ENCODE results near the gene SLC12A8. TPM values are rescaled to one million over a fixed set of nuclear protein-coding genes. Genes with fewer than 3 reads are reported as not detected.

SLC12A8 gene
- total RNA-seq, 2 experiments from 2014 or later, result 0.26 to 0.39 TPM

GRCh38 chr3:125050488-125051090 is 162.0 kb downstream of the SLC12A8 start:
- Mint-ChIP-seq H3K4me3 (no peak overlapping the region), H3K27me3 (peaks cover 2% of the 10 kb centered on the region), H3K36me3 (ENCODE audit: low read depth) (peaks cover 11% of the 10 kb centered on the region), H3K4me1 (peaks cover 46% of the 10 kb centered on the region), H3K9me3 (ENCODE audit: low read depth) (no peaks in the 10 kb centered on the region), H3K27ac (no peak overlapping the region)
- POLR2A ChIA-PET, result no interaction called here
- CTCF ChIA-PET, result interaction anchor here (0.7 kb wide), 1 partner anchor 34 kb away, joined by 3 read pairs; no protein-coding TSS in a partner anchor
- intact Hi-C loops (cut with DNase I, micrococcal nuclease), result loop anchor here (5.0 to 10.0 kb wide), 7 partner anchors 57 to 1846 kb away; partner anchors contain the start of genes HACD2 (in 1 of the 2), SEC22A (in 1 of the 2), SNX4 (in 1 of the 2) and UMPS (in 1 of the 2)
- ATAC-seq, result no peak
- no peak for DNase-seq

GRCh38 chr3:125048282-125048681 is 164.3 kb downstream of the SLC12A8 start:
- Mint-ChIP-seq H3K27me3 (peaks cover 2% of the 10 kb centered on the region), H3K27ac (no peak overlapping the region), H3K4me3 (no peak overlapping the region), H3K4me1 (peaks cover 30% of the 10 kb centered on the region), H3K36me3 (ENCODE audit: low read depth) (peaks cover 8% of the 10 kb centered on the region), H3K9me3 (ENCODE audit: low read depth) (no peaks in the 10 kb centered on the region)
- ATAC-seq, result no peak
- DNase-seq, result no peak
- ChIA-PET POLR2A (no interaction called here), CTCF (no interaction called here)
- intact Hi-C loops (cut with DNase I, micrococcal nuclease), result no loop called here

- ChIA-PET CTCF (interaction anchor here (1.2 kb wide), 1 partner anchor 8 kb away, joined by 3 read pairs; no protein-coding TSS in a partner anchor), POLR2A (no interaction called here)
- Mint-ChIP-seq H3K27ac (no peak overlapping the region), H3K36me3 (ENCODE audit: low read depth) (peaks cover 8% of the 10 kb centered on the region), H3K27me3 (peaks cover 2% of the 10 kb centered on the region), H3K4me3 (no peak overlapping the region), H3K9me3 (ENCODE audit: low read depth) (no peaks in the 10 kb centered on the region), H3K4me1 (peaks cover 12% of the 10 kb centered on the region)
- DNase-seq (no peak), ATAC-seq (no peak)
- intact Hi-C loops (cut with DNase I, micrococcal nuclease), result no loop called here
These were observed 166.6 kb downstream of the SLC12A8 start for GRCh38 chr3:125045965-125046364.

- intact Hi-C loops (cut with DNase I, micrococcal nuclease), result no loop called here
- ChIA-PET CTCF (interaction anchor here (1.2 kb wide), 1 partner anchor 9 kb away, joined by 3 read pairs; no protein-coding TSS in a partner anchor), POLR2A (interaction anchor here (0.6 kb wide), 1 partner anchor 12 kb away, joined by 3 read pairs; no protein-coding TSS in a partner anchor)
- H3K27me3 Mint-ChIP-seq, result no peaks in the 10 kb centered on the region
- H3K4me3 Mint-ChIP-seq, result no peak overlapping the region
- peaks cover 2% of the 10 kb centered on the region for H3K36me3 Mint-ChIP-seq (ENCODE audit: low read depth)
- DNase-seq (no peak), ATAC-seq (no peak)
- H3K9me3 Mint-ChIP-seq (ENCODE audit: low read depth), result no peaks in the 10 kb centered on the region
- no peak overlapping the region for H3K27ac Mint-ChIP-seq
- peaks cover 5% of the 10 kb centered on the region for H3K4me1 Mint-ChIP-seq
These were observed 167.4 kb downstream of the SLC12A8 start for GRCh38 chr3:125045194-125045593.

- ChIA-PET POLR2A (no interaction called here), CTCF (no interaction called here)
- no peaks in the 10 kb centered on the region for H3K27me3 Mint-ChIP-seq
- intact Hi-C loops (cut with DNase I, micrococcal nuclease), result no loop called here
- ATAC-seq (no peak), DNase-seq (no peak)
- no peak overlapping the region for H3K4me3 Mint-ChIP-seq
- no peak overlapping the region for H3K27ac Mint-ChIP-seq
- H3K4me1 Mint-ChIP-seq, result peaks cover 6% of the 10 kb centered on the region
- H3K9me3 Mint-ChIP-seq (ENCODE audit: low read depth), result no peaks in the 10 kb centered on the region
- peaks cover 2% of the 10 kb centered on the region for H3K36me3 Mint-ChIP-seq (ENCODE audit: low read depth)
These were observed 168.9 kb downstream of the SLC12A8 start for GRCh38 chr3:125043599-125044151.

GRCh38 chr3:125042725-125043406 is 169.7 kb downstream of the SLC12A8 start:
- no peak for DNase-seq
- no peak for ATAC-seq
- intact Hi-C loops (cut with DNase I, micrococcal nuclease), result no loop called here
- Mint-ChIP-seq H3K27me3 (no peaks in the 10 kb centered on the region), H3K4me3 (no peak overlapping the region), H3K9me3 (ENCODE audit: low read depth) (no peaks in the 10 kb centered on the region), H3K27ac (no peak overlapping the region), H3K4me1 (peaks cover 6% of the 10 kb centered on the region), H3K36me3 (ENCODE audit: low read depth) (no peaks in the 10 kb centered on the region)
- CTCF ChIA-PET, result no interaction called here
- POLR2A ChIA-PET, result no interaction called here

- ChIA-PET POLR2A (no interaction called here), CTCF (interaction anchor here (0.6 to 1.3 kb wide), 2 partner anchors 13 to 954 kb away, joined by 3 read pairs; no protein-coding TSS in a partner anchor)
- Mint-ChIP-seq H3K4me3 (no peak overlapping the region), H3K27ac (no peak overlapping the region), H3K36me3 (ENCODE audit: low read depth) (peaks cover 15% of the 10 kb centered on the region), H3K4me1 (peaks cover 17% of the 10 kb centered on the region), H3K27me3 (no peaks in the 10 kb centered on the region), H3K9me3 (ENCODE audit: low read depth) (peaks cover 11% of the 10 kb centered on the region)
- no peak for ATAC-seq
- no peak for DNase-seq
- intact Hi-C loops (cut with DNase I, micrococcal nuclease), result no loop called here
These were observed 173.1 kb downstream of the SLC12A8 start for GRCh38 chr3:125039131-125040100.

GRCh38 chr3:125037498-125038150 is 174.9 kb downstream of the SLC12A8 start:
- ChIA-PET CTCF (interaction anchor here (1.0 to 1.1 kb wide), 2 partner anchors 109 to 113 kb away, joined by 3 read pairs; no protein-coding TSS in a partner anchor), POLR2A (no interaction called here)
- Mint-ChIP-seq H3K36me3 (ENCODE audit: low read depth) (peaks cover 17% of the 10 kb centered on the region), H3K9me3 (ENCODE audit: low read depth) (peaks cover 11% of the 10 kb centered on the region), H3K4me3 (no peak overlapping the region), H3K27me3 (no peaks in the 10 kb centered on the region), H3K4me1 (peaks cover 18% of the 10 kb centered on the region), H3K27ac (no peak overlapping the region)
- DNase-seq (no peak), ATAC-seq (peak; percentile 16)
- intact Hi-C loops (cut with DNase I, micrococcal nuclease), result no loop called here

GRCh38 chr3:125035217-125035616 is 177.3 kb downstream of the SLC12A8 start:
- Mint-ChIP-seq H3K27me3 (no peaks in the 10 kb centered on the region), H3K4me3 (no peak overlapping the region), H3K27ac (peak overlapping the region; percentile 10), H3K36me3 (ENCODE audit: low read depth) (peaks cover 17% of the 10 kb centered on the region), H3K9me3 (ENCODE audit: low read depth) (peaks cover 11% of the 10 kb centered on the region), H3K4me1 (peaks cover 22% of the 10 kb centered on the region)
- ChIA-PET CTCF (no interaction called here), POLR2A (interaction anchor here (0.6 kb wide), 1 partner anchor 541 kb away, joined by 5 read pairs; no protein-coding TSS in a partner anchor)
- DNase-seq (no peak), ATAC-seq (peak; percentile 92)
- intact Hi-C loops (cut with DNase I, micrococcal nuclease), result loop anchor here (1.0 to 2.0 kb wide), 4 partner anchors 17 to 106 kb away; no protein-coding TSS in a partner anchor

- intact Hi-C loops (cut with DNase I, micrococcal nuclease), result loop anchor here (2.0 kb wide), 2 partner anchors 19 to 77 kb away; no protein-coding TSS in a partner anchor
- H3K4me3 Mint-ChIP-seq, result no peak overlapping the region
- CTCF ChIA-PET, result no interaction called here
- H3K4me1 Mint-ChIP-seq, result peaks cover 20% of the 10 kb centered on the region
- H3K27ac Mint-ChIP-seq, result no peak overlapping the region
- POLR2A ChIA-PET, result no interaction called here
- H3K36me3 Mint-ChIP-seq (ENCODE audit: low read depth), result peaks cover 20% of the 10 kb centered on the region
- peaks cover 11% of the 10 kb centered on the region for H3K9me3 Mint-ChIP-seq (ENCODE audit: low read depth)
- DNase-seq, result no peak
- no peak for ATAC-seq
- H3K27me3 Mint-ChIP-seq, result no peaks in the 10 kb centered on the region
These were observed 178.9 kb downstream of the SLC12A8 start for GRCh38 chr3:125033616-125034015.

All from activated CD4-positive, alpha-beta T cell treated with anti-CD3 and anti-CD28 coated beads for 36 hours (primary cell).